H1 (cell line): Measurements from ENCODE around the gene RFNG. TPM values are rescaled to one million over a fixed set of nuclear protein-coding genes. Genes with fewer than 3 reads are reported as not detected.

Source experiments
- CTCF ChIA-PET: fragments of 300-600 bp; sonication (Branson Sonifier 250); formaldehyde crosslinking; loops from one replicate; lab custom pipeline; 2021; ENCODE audit not compliant: partially characterized antibody; lab: Charles Lee
- POLR2A ChIA-PET: fragments of 300-600 bp; sonication (Branson Sonifier 250); formaldehyde crosslinking; loops from one replicate; lab custom pipeline; 2021; ENCODE audit warnings: inconsistent platforms; ENCODE audit not compliant: partially characterized antibody; lab: Charles Lee
- DNase-seq, 2 experiments: peaks; one replicate each; pipeline versions ENCODE4 v3.0.0 to v3.0.0-alpha.2; 2010 to 2022; ENCODE audit warnings: low spot score in 2 of 2, low read depth in 1 of 2, mixed read lengths in 1 of 2
- FAIRE-seq: peaks from 2 replicates; lab custom pipeline; 2011; peaks lifted over from hg19 to GRCh38; lab: Jason Lieb, UNC
- H2AFZ ChIP-seq: 2 replicates; pipeline ENCODE4 v1.8.1; 2012; ENCODE audit warnings: low read length, inconsistent platforms
- H2AK5ac ChIP-seq: 2 replicates; pipeline ENCODE4 v1.6.1; 2013; ENCODE audit warnings: low read depth, low read length
- H2BK120ac ChIP-seq: replicated peaks from 2 replicates; pipeline ENCODE3; 2013; ENCODE audit warnings: low read depth, low read length, inconsistent platforms
- H2BK12ac ChIP-seq: 2 replicates; pipeline ENCODE4 v1.6.1; 2013; ENCODE audit warnings: low read depth, low read length
- H2BK15ac ChIP-seq: 2 replicates; pipeline ENCODE4 v1.6.1; 2013; ENCODE audit warnings: low read length
- H2BK20ac ChIP-seq: 2 replicates; pipeline ENCODE4 v1.6.1; 2013; ENCODE audit warnings: low read length
- H2BK5ac ChIP-seq: 2 replicates; pipeline ENCODE4 v1.6.1; 2013; ENCODE audit warnings: low read depth, low read length
- H3K14ac ChIP-seq: 2 replicates; pipeline ENCODE4 v1.6.1; 2013; ENCODE audit warnings: inconsistent platforms; ENCODE audit not compliant: insufficient read length
- H3K18ac ChIP-seq: 2 replicates; pipeline ENCODE4 v1.6.1; 2013; ENCODE audit warnings: low read length; ENCODE audit errors: extremely low read depth
- H3K23ac ChIP-seq: 2 replicates; pipeline ENCODE4 v1.6.1; 2013; ENCODE audit warnings: inconsistent platforms; ENCODE audit not compliant: insufficient read length
- H3K23me2 ChIP-seq: 2 replicates; pipeline ENCODE4 v1.6.1; 2013; ENCODE audit warnings: low read depth, low read length
- H3K27ac ChIP-seq: 2 replicates; pipeline ENCODE4 v1.6.1; 2011; ENCODE audit warnings: low read depth, low read length, inconsistent platforms
- H3K27me3 ChIP-seq, 4 experiments: replicated peaks in 1 of 4; 1 replicate in 1 of 4; 2 replicates in 3 of 4; pipeline versions ENCODE4 v1.6.1 to v1.8.1; 2011 to 2013; ENCODE audit warnings: low read length in 3 of 4, mild to moderate bottlenecking in 3 of 4, inconsistent platforms in 2 of 4, mixed read lengths in 2 of 4, moderate library complexity in 1 of 4; ENCODE audit not compliant: control insufficient read depth in 3 of 4, insufficient read depth in 3 of 4; ENCODE audit errors: extremely low read depth in 1 of 4
- H3K36me3 ChIP-seq, 4 experiments: 2 replicates each; pipeline versions ENCODE4 v1.6.1 to v1.8.1; 2011 to 2013; ENCODE audit warnings: mild to moderate bottlenecking in 4 of 4, low read length in 3 of 4, moderate library complexity in 2 of 4, control low read depth in 1 of 4, inconsistent platforms in 1 of 4; ENCODE audit not compliant: insufficient read depth in 4 of 4, control insufficient read depth in 2 of 4
- H3K4ac ChIP-seq: replicated peaks from 2 replicates; pipeline ENCODE3; 2013; ENCODE audit warnings: low read length, low read depth, mixed read lengths, inconsistent platforms; ENCODE audit not compliant: insufficient read length
- H3K4me1 ChIP-seq, 4 experiments: replicated peaks in 1 of 4; 1 replicate in 1 of 4; 2 replicates in 3 of 4; pipeline versions ENCODE4 v1.6.1 to v1.8.1; 2011 to 2013; ENCODE audit warnings: low read length in 3 of 4, inconsistent platforms in 2 of 4, mixed read lengths in 1 of 4; ENCODE audit not compliant: insufficient read depth in 4 of 4, control insufficient read depth in 3 of 4
- H3K4me2 ChIP-seq, 2 experiments: 2 replicates each; pipeline versions ENCODE4 v1.6.1 to v1.8.1; 2011 to 2013; ENCODE audit warnings: low read depth in 2 of 2, low read length in 2 of 2, control low read depth in 1 of 2, inconsistent platforms in 1 of 2, mild to moderate bottlenecking in 1 of 2; ENCODE audit not compliant: insufficient read depth in 1 of 2
- H3K4me3 ChIP-seq, 4 experiments: fragments of 200-600, 300-600 bp in 1 of 4; sonication (generic), shearing (Covaris generic), sonication (Bioruptor Twin) in 1 of 4; 2 replicates each; pipeline versions ENCODE4 v1.5.1 to v1.8.1; 2011 to 2016; ENCODE audit warnings: low read length in 4 of 4, low read depth in 3 of 4, control low read depth in 2 of 4, inconsistent platforms in 2 of 4, mild to moderate bottlenecking in 2 of 4, mixed read lengths in 1 of 4, moderate library complexity in 1 of 4; ENCODE audit not compliant: insufficient read depth in 2 of 4; ENCODE audit errors: extremely low read depth in 1 of 4
- H3K56ac ChIP-seq: replicated peaks from 2 replicates; pipeline ENCODE3; 2013; ENCODE audit warnings: low read depth, mild to moderate bottlenecking, mixed read lengths, low read length, inconsistent platforms; ENCODE audit not compliant: insufficient read length
- H3K79me1 ChIP-seq: 2 replicates; pipeline ENCODE4 v1.6.1; 2013; ENCODE audit warnings: low read depth, low read length, control low read depth
- H3K79me2 ChIP-seq, 2 experiments: 2 replicates each; pipeline versions ENCODE4 v1.6.1 to v1.8.1; 2012 to 2013; ENCODE audit warnings: low read length in 2 of 2, mild to moderate bottlenecking in 2 of 2, inconsistent platforms in 1 of 2; ENCODE audit not compliant: insufficient read depth in 2 of 2, control insufficient read depth in 1 of 2
- H3K9ac ChIP-seq, 4 experiments: replicated peaks in 1 of 4; 1 replicate in 1 of 4; 2 replicates in 3 of 4; pipeline versions ENCODE4 v1.6.1 to v1.8.1; 2011 to 2013; ENCODE audit warnings: low read depth in 3 of 4, low read length in 3 of 4, control low read depth in 2 of 4, mild to moderate bottlenecking in 2 of 4, moderate library complexity in 2 of 4, inconsistent platforms in 1 of 4; ENCODE audit errors: extremely low read depth in 1 of 4
- H3K9me3 ChIP-seq, 2 experiments: 2 replicates each; pipeline versions ENCODE4 v1.6.1 to v1.8.1; 2012 to 2013; ENCODE audit warnings: mild to moderate bottlenecking in 2 of 2, moderate library complexity in 2 of 2, control low read depth in 1 of 2, inconsistent platforms in 1 of 2, low read depth in 1 of 2, low read length in 1 of 2, mixed read lengths in 1 of 2; ENCODE audit not compliant: insufficient read depth in 2 of 2
- H4K20me1 ChIP-seq, 2 experiments: replicated peaks in 1 of 2; 2 replicates each; pipeline versions ENCODE3 to v1.8.1; 2011 to 2013; ENCODE audit warnings: inconsistent platforms in 2 of 2, low read length in 2 of 2, mild to moderate bottlenecking in 1 of 2; ENCODE audit not compliant: insufficient read depth in 2 of 2, control insufficient read depth in 1 of 2
- H4K5ac ChIP-seq: 2 replicates; pipeline ENCODE4 v1.6.1; 2013; ENCODE audit warnings: low read length, low read depth, mixed read lengths, inconsistent platforms; ENCODE audit not compliant: insufficient read length
- H4K8ac ChIP-seq: 2 replicates; pipeline ENCODE4 v1.8.0; 2013; ENCODE audit warnings: mild to moderate bottlenecking, moderate library complexity, low read length, inconsistent platforms; ENCODE audit not compliant: insufficient read depth; ENCODE audit errors: extremely low read depth
- H4K91ac ChIP-seq: replicated peaks from 2 replicates; pipeline ENCODE3; 2013; ENCODE audit warnings: low read length, mixed read lengths, inconsistent platforms; ENCODE audit not compliant: insufficient read length
- CBX8 ChIP-seq: fragments of 300-800, 300-1000 bp; sonication (generic); IDR thresholded peaks from 2 replicates; pipeline ENCODE4 v1.7.1; 2016; ENCODE audit warnings: low read depth, low read length, borderline replicate concordance
- CHD1 ChIP-seq: IDR thresholded peaks from 2 replicates; pipeline ENCODE4 v1.6.1; 2012; ENCODE audit warnings: low read depth, low read length, improper control_type of control experiment
- CHD2 ChIP-seq: IDR thresholded peaks from 2 replicates; pipeline ENCODE4 v1.6.1; 2012; ENCODE audit warnings: low read length, improper control_type of control experiment
- CTCF ChIP-seq, 3 experiments: IDR thresholded peaks; 1 replicate in 2 of 3; 2 replicates in 1 of 3; pipeline versions ENCODE4 v1.5.1 to v1.6.1; 2011; ENCODE audit warnings: low read length in 3 of 3, mild to moderate bottlenecking in 3 of 3, inconsistent platforms in 2 of 3, low read depth in 1 of 3, moderate library complexity in 1 of 3; ENCODE audit not compliant: insufficient read depth in 1 of 3; ENCODE audit errors: control extremely low read depth in 1 of 3
- PHF8 ChIP-seq: fragments of 200-600 bp; sonication (generic); conservative IDR thresholded peaks from 2 replicates; pipeline ENCODE4 v1.7.1; 2012; ENCODE audit warnings: low read depth, mild to moderate bottlenecking, inconsistent platforms, low read length, moderate library complexity
- POLR2AphosphoS5 ChIP-seq: IDR thresholded peaks from 2 replicates; pipeline ENCODE4 v1.6.1; 2011; ENCODE audit warnings: low read depth, low read length
- RNF2 ChIP-seq: fragments of 200-900, 300-1000 bp; sonication (generic); IDR thresholded peaks from 2 replicates; pipeline ENCODE4 v1.7.1; 2016; ENCODE audit warnings: borderline replicate concordance, low read depth, mild to moderate bottlenecking, antibody characterized with exemption, low read length; ENCODE audit not compliant: poor library complexity, severe bottlenecking; ENCODE audit errors: missing control alignments
- SIRT6 ChIP-seq: IDR thresholded peaks from one replicate; pipeline ENCODE4 v1.7.1; 2012; ENCODE audit warnings: low read length, inconsistent platforms
- WGBS, 2 experiments: shearing (Covaris generic) in 1 of 2; methylation state at CpG; one replicate each; pipeline versions ENCODE4 v1.1.6 to v1.1.7; 2013 to 2015; ENCODE audit warnings: low lambda C conversion rate in 2 of 2, mixed read lengths in 2 of 2, inconsistent platforms in 1 of 2, low coverage in 1 of 2, missing lambda C conversion rate in 1 of 2; ENCODE audit not compliant: insufficient replicate concordance in 2 of 2, insufficient coverage in 1 of 2, insufficient read length in 1 of 2; ENCODE audit errors: extremely low coverage in 1 of 2, missing lambda C conversion rate in 1 of 2; 5-methylcytosine and 5-hydroxymethylcytosine counted together
- polyA plus RNA-seq, 7 experiments: library from polyadenylated mRNA; depleted of rRNA in 3 of 7; stranded (reverse) in 5 of 7; unstranded in 2 of 7; fragments of >200 nt in 5 of 7; fragments of 200-250 nt in 2 of 7; gene quantifications; 1 replicate in 5 of 7; 2 replicates in 1 of 7; 4 replicates in 1 of 7; pipeline versions ENCODE4 v1.2.1 to v1.2.3, GENCODE V29; 2011 to 2013; ENCODE audit warnings: missing spikeins in 2 of 7, mixed read lengths in 2 of 7
- total RNA-seq: library from RNA; stranded (reverse); fragmentation: NEBNext Ultra II Directional; extraction: Animal tissue kit (Norgen Biotek cat#: 25700); gene quantifications from 2 replicates; pipeline ENCODE4 v1.2.1, GENCODE V29; 2021

The RFNG gene
- total and polyA plus RNA-seq, 2 of the 8 experiments (the other 6 are each of a cell fraction or from before 2014, with no cell fraction given): 26.7 to 28.4 TPM

GRCh38 chr17:82016061-82016874 is 35.3 kb downstream of the RFNG start:
- no peak overlapping the region for H3K14ac ChIP-seq
- no peak overlapping the region for H2BK120ac ChIP-seq
- no peaks in the 10 kb centered on the region for H3K79me1 ChIP-seq
- no peak overlapping the region for H4K5ac ChIP-seq
- H2AK5ac ChIP-seq: no peak overlapping the region
- no peak overlapping the region for H3K18ac ChIP-seq
- CTCF ChIA-PET: interaction anchor here (1.1 to 2.7 kb wide), 6 partner anchors 11 to 146 kb away, joined by 3 to 20 read pairs (median 5); partner anchors contain the start of gene RAC3
- H4K20me1 ChIP-seq: peaks cover 9 to 18% of the 10 kb centered on the region in 2 experiments
- no peaks in the 10 kb centered on the region for H3K9me3 ChIP-seq
- DNase-seq (no peak), FAIRE-seq (no peak)
- H3K4ac ChIP-seq: no peak overlapping the region
- H3K4me3 ChIP-seq: no peak overlapping the region
- no peak overlapping the region for H2BK12ac ChIP-seq
- 0 out of 4 replicates have a peak, but pooled peaks cover 0 to under 1% of the 10 kb centered on the region in 2 experiments for H3K79me2 ChIP-seq
- no peak overlapping the region for H2BK15ac ChIP-seq
- no peak overlapping the region; the same call in 1 of the 2 replicates for H2BK5ac ChIP-seq
- H3K23me2 ChIP-seq: no peaks in the 10 kb centered on the region
- H3K4me1 ChIP-seq: peaks cover 0 to under 1% (median 0%) of the 10 kb centered on the region in 4 experiments; a peak in 2 of 7 replicates
- no peak overlapping the region for H3K9ac ChIP-seq
- 88% methylated on average over 20 of the region's 28 CpGs; no CpG with 5 or more reads in 1 of the 2 experiments for WGBS, 2 experiments
- no peak overlapping the region for H4K91ac ChIP-seq
- no peak overlapping the region for H3K23ac ChIP-seq
- no peak overlapping the region for H3K56ac ChIP-seq
- no peak overlapping the region for H3K27ac ChIP-seq
- H3K36me3 ChIP-seq: no peaks in the 10 kb centered on the region; a peak in 2 of 8 replicates
- POLR2A ChIA-PET: interaction anchor here (0.7 to 2.2 kb wide), 10 partner anchors 8 to 127 kb away, joined by 3 to 9 read pairs (median 4); partner anchors contain the start of gene FASN
- no peak overlapping the region for H3K4me2 ChIP-seq
- H2BK20ac ChIP-seq: no peak overlapping the region
- H2AFZ ChIP-seq: no peak overlapping the region
- H3K27me3 ChIP-seq: no peaks in the 10 kb centered on the region
- peak overlapping the region; percentile 65 for H4K8ac ChIP-seq
- no peak for TF ChIP-seq CHD2
- TF ChIP-seq CHD1: no peak
- TF ChIP-seq PHF8: no peak
- TF ChIP-seq CTCF (IDR thresholded peaks at IDR 0.05; ENCODE audit: control extremely low read depth in 1 of 3, insufficient read depth in 1 of 3, low read depth in 1 of 3, low read length in 3 of 3): no peak
- TF ChIP-seq POLR2AphosphoS5: no peak
- TF ChIP-seq SIRT6: no peak
- TF ChIP-seq RNF2: no peak
- TF ChIP-seq CBX8: no peak
